Naive thymus-derived CD8-positive, alpha-beta T cell (primary cell): Measurements from ENCODE around the gene ZBTB17. TPM values are rescaled to one million over a fixed set of nuclear protein-coding genes. Genes with fewer than 3 reads are reported as not detected.
A peak's percentile ranks its signal among the peaks of the same experiment; 100 is the strongest.

ENCODE experiments used
- ATAC-seq, 2 donors: fragments of 150-1000 bp; cut with Tn5 transposase in 1 of 2; sonication (Bioruptor Pico), chemical (Tn5 transposase) in 1 of 2; 1 replicate in 1 of 2; 2 replicates in 1 of 2; pipeline ENCODE4 v1.10.0; 2021; ENCODE audit warnings: mild to moderate bottlenecking in 2 of 2, moderate library complexity in 2 of 2
- POLR2A ChIA-PET: fragments of 350-600 bp; sonication (Branson Sonifier 250); formaldehyde crosslinking; loops from one replicate; lab custom pipeline; 2021; ENCODE audit warnings: antibody characterized with exemption; lab: Charles Lee
- DNase-seq, 10 donors: peaks; one replicate each; pipeline versions ENCODE4 v3.0.0 to v3.0.0-alpha.2; 2020 to 2022
- H3K27ac Mint-ChIP-seq, 10 donors: one replicate each; pipeline ENCODE4 v1.8.0; 2020 to 2022; ENCODE audit warnings: mild to moderate bottlenecking in 10 of 10, mixed read lengths in 10 of 10, moderate library complexity in 4 of 10, inconsistent platforms in 1 of 10
- H3K27me3 Mint-ChIP-seq, 5 donors: one replicate each; pipeline ENCODE4 v1.8.0; 2021 to 2022; ENCODE audit warnings: mixed read lengths in 5 of 5
- H3K36me3 Mint-ChIP-seq, 3 donors: one replicate each; pipeline ENCODE4 v1.8.0; 2020 to 2022; ENCODE audit warnings: mixed read lengths in 3 of 3, mild to moderate bottlenecking in 2 of 3, inconsistent platforms in 1 of 3
- H3K4me1 Mint-ChIP-seq, 4 donors: one replicate each; pipeline ENCODE4 v1.8.0; 2021 to 2022; ENCODE audit warnings: mixed read lengths in 4 of 4
- H3K4me3 Mint-ChIP-seq, 10 donors: one replicate each; pipeline ENCODE4 v1.8.0; 2020 to 2022; ENCODE audit warnings: mild to moderate bottlenecking in 10 of 10, mixed read lengths in 10 of 10, moderate library complexity in 6 of 10, inconsistent platforms in 1 of 10
- H3K9me3 Mint-ChIP-seq, 9 donors: one replicate each; pipeline ENCODE4 v1.8.0; 2020 to 2022; ENCODE audit warnings: mixed read lengths in 9 of 9, mild to moderate bottlenecking in 3 of 9, inconsistent platforms in 1 of 9, moderate library complexity in 1 of 9
- polyA plus RNA-seq, 3 donors: library from polyadenylated mRNA; unstranded; fragments of 300-500 nt; fragmentation: Illumina TruSeq; gene quantifications; one replicate each; pipeline ENCODE4 v1.2.3, GENCODE V29; 2021
- total RNA-seq, 8 experiments: library from RNA in 2 of 8; stranded (reverse) in 2 of 8; gene quantifications; one replicate each; pipeline ENCODE4 v1.2.3 and lab custom pipeline; 2021 to 2026

The ZBTB17 gene
- total and polyA plus RNA-seq, 5 experiments from 2014 or later, result 10.2 to 58.1 (median 23.3) TPM

- POLR2A ChIA-PET, result interaction anchor here (1.3 kb wide), 1 partner anchor 11 kb away, joined by 4 read pairs; no protein-coding TSS in a partner anchor
- no peak for ATAC-seq
- no peak for DNase-seq
- peak overlapping the region in 5 of 10 donors; percentile 12 to 95 (median 59) for H3K27ac Mint-ChIP-seq
- H3K27me3 Mint-ChIP-seq, result no peaks in the 10 kb centered on the region
- H3K9me3 Mint-ChIP-seq, result no peaks in the 10 kb centered on the region
- H3K4me1 Mint-ChIP-seq, result peaks cover 19 to 49% (median 35%) of the 10 kb centered on the region in 4 donors
- H3K36me3 Mint-ChIP-seq, result peaks cover 0 to 36% (median 3%) of the 10 kb centered on the region in 3 donors
- no peak overlapping the region for H3K4me3 Mint-ChIP-seq
Measured at GRCh38 chr1:15946571-15947381, 29.1 kb downstream of the ZBTB17 start.

GRCh38 chr1:15945832-15946448, 30.0 kb downstream of the ZBTB17 start:
- Mint-ChIP-seq H3K36me3 (peaks cover 0 to 40% (median 3%) of the 10 kb centered on the region in 3 donors), H3K9me3 (no peaks in the 10 kb centered on the region), H3K4me1 (peaks cover 13 to 40% (median 26%) of the 10 kb centered on the region in 4 donors), H3K4me3 (no peak overlapping the region), H3K27me3 (no peaks in the 10 kb centered on the region), H3K27ac (peak overlapping the region in 4 of 10 donors; percentile 43 to 59 (median 54))
- ATAC-seq (no peak), DNase-seq (peak in 1 of 10 donors; percentile 59)
- POLR2A ChIA-PET, result interaction anchor here (1.3 kb wide), 1 partner anchor 11 kb away, joined by 4 read pairs; no protein-coding TSS in a partner anchor

GRCh38 chr1:15945011-15945831, 30.7 kb downstream of the ZBTB17 start:
- POLR2A ChIA-PET, result no interaction called here
- Mint-ChIP-seq H3K27ac (peak overlapping the region in 1 of 10 donors; percentile 25), H3K27me3 (no peaks in the 10 kb centered on the region), H3K36me3 (peaks cover 0 to 46% (median 3%) of the 10 kb centered on the region in 3 donors), H3K9me3 (no peaks in the 10 kb centered on the region), H3K4me1 (peaks cover 7 to 33% (median 19%) of the 10 kb centered on the region in 4 donors), H3K4me3 (no peak overlapping the region)
- ATAC-seq, result no peak
- DNase-seq, result peak in 1 of 10 donors; percentile 56

GRCh38 chr1:15944308-15945010, 31.4 kb downstream of the ZBTB17 start:
- ATAC-seq (no peak), DNase-seq (no peak)
- POLR2A ChIA-PET, result no interaction called here
- H3K4me1 Mint-ChIP-seq, result peaks cover 3 to 26% (median 12%) of the 10 kb centered on the region in 4 donors
- H3K36me3 Mint-ChIP-seq, result peaks cover 0 to 54% (median 3%) of the 10 kb centered on the region in 3 donors
- H3K9me3 Mint-ChIP-seq, result no peaks in the 10 kb centered on the region
- H3K27ac Mint-ChIP-seq, result no peak overlapping the region
- no peaks in the 10 kb centered on the region for H3K27me3 Mint-ChIP-seq
- no peak overlapping the region for H3K4me3 Mint-ChIP-seq

DNA sequence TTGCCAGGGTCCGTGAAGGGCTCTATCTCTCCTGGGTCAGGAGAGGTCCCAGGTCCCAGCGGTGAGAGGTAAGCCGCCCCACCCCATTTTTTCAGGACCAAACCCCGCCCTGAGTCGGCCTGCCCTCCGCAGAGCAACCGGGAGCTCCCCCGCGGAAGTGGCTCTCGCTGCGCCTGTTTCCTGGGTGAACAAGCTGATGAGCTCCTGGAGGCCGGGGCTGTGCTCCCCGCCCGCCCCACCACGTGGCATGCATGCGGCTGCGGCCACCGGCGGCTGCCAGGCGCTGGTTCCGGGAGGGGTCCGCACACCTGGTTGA, 32.0 kb downstream of the ZBTB17 start:
- no peak for DNase-seq
- ATAC-seq, result no peak
- H3K4me3 Mint-ChIP-seq, result no peak overlapping the region
- POLR2A ChIA-PET, result no interaction called here
- H3K27ac Mint-ChIP-seq, result no peak overlapping the region
- H3K36me3 Mint-ChIP-seq, result peaks cover 0 to 54% (median 6%) of the 10 kb centered on the region in 3 donors
- no peaks in the 10 kb centered on the region for H3K9me3 Mint-ChIP-seq
- H3K4me1 Mint-ChIP-seq, result peaks cover 3 to 20% (median 8%) of the 10 kb centered on the region in 4 donors
- no peaks in the 10 kb centered on the region for H3K27me3 Mint-ChIP-seq

- POLR2A ChIA-PET, result no interaction called here
- peaks cover 0 to 16% (median 5%) of the 10 kb centered on the region in 4 donors for H3K4me1 Mint-ChIP-seq
- ATAC-seq, result no peak
- H3K36me3 Mint-ChIP-seq, result peaks cover 0 to 55% (median 6%) of the 10 kb centered on the region in 3 donors
- H3K9me3 Mint-ChIP-seq, result no peaks in the 10 kb centered on the region
- H3K27ac Mint-ChIP-seq, result no peak overlapping the region
- H3K27me3 Mint-ChIP-seq, result no peaks in the 10 kb centered on the region
- H3K4me3 Mint-ChIP-seq, result no peak overlapping the region
- DNase-seq, result no peak
Measured at GRCh38 chr1:15943328-15943991, 32.4 kb downstream of the ZBTB17 start.

- Mint-ChIP-seq H3K4me3 (no peak overlapping the region), H3K27me3 (no peaks in the 10 kb centered on the region), H3K36me3 (peaks cover 0 to 55% (median 6%) of the 10 kb centered on the region in 3 donors), H3K27ac (peak overlapping the region in 1 of 10 donors; percentile 29), H3K9me3 (no peaks in the 10 kb centered on the region), H3K4me1 (peaks cover 0 to 9% (median 4%) of the 10 kb centered on the region in 4 donors)
- ATAC-seq (no peak), DNase-seq (peak in 1 of 10 donors; percentile 56)
- POLR2A ChIA-PET, result no interaction called here
Measured at GRCh38 chr1:15942661-15943327, 33.1 kb downstream of the ZBTB17 start.

- POLR2A ChIA-PET, result no interaction called here
- H3K4me3 Mint-ChIP-seq, result no peak overlapping the region
- peaks cover 0 to 56% (median 3%) of the 10 kb centered on the region in 3 donors for H3K36me3 Mint-ChIP-seq
- peak overlapping the region in 1 of 10 donors; percentile 49 for H3K27ac Mint-ChIP-seq
- H3K9me3 Mint-ChIP-seq, result no peaks in the 10 kb centered on the region
- no peaks in the 10 kb centered on the region for H3K27me3 Mint-ChIP-seq
- peak in 1 of 10 donors; percentile 60 for DNase-seq
- H3K4me1 Mint-ChIP-seq, result peaks cover 0 to 5% (median 2%) of the 10 kb centered on the region in 4 donors
- no peak for ATAC-seq
Measured at GRCh38 chr1:15941899-15942660, 33.8 kb downstream of the ZBTB17 start.

- no peaks in the 10 kb centered on the region for H3K27me3 Mint-ChIP-seq
- peaks cover 0 to 59% (median 3%) of the 10 kb centered on the region in 3 donors for H3K36me3 Mint-ChIP-seq
- H3K27ac Mint-ChIP-seq, result peak overlapping the region in 2 of 10 donors; percentile 25 to 40
- DNase-seq, result peak in 1 of 10 donors; percentile 58
- H3K4me3 Mint-ChIP-seq, result no peak overlapping the region
- no peaks in the 10 kb centered on the region for H3K9me3 Mint-ChIP-seq
- peaks cover 0 to 5% (median 1%) of the 10 kb centered on the region in 4 donors for H3K4me1 Mint-ChIP-seq
- ATAC-seq, result no peak
- POLR2A ChIA-PET, result interaction anchor here (0.6 kb wide), 1 partner anchor 77 kb away, joined by 3 read pairs; no protein-coding TSS in a partner anchor
Measured at GRCh38 chr1:15941044-15941840, 34.7 kb downstream of the ZBTB17 start.
